SKM-1 (cell line): ENCODE results near the gene PXDC1.

Source experiments
- DNase-seq: peaks from one replicate; lab custom pipeline; 2025; ENCODE audit not compliant: unreplicated experiment; lab: John Stamatoyannopoulos, UW

Gene PXDC1

DNA sequence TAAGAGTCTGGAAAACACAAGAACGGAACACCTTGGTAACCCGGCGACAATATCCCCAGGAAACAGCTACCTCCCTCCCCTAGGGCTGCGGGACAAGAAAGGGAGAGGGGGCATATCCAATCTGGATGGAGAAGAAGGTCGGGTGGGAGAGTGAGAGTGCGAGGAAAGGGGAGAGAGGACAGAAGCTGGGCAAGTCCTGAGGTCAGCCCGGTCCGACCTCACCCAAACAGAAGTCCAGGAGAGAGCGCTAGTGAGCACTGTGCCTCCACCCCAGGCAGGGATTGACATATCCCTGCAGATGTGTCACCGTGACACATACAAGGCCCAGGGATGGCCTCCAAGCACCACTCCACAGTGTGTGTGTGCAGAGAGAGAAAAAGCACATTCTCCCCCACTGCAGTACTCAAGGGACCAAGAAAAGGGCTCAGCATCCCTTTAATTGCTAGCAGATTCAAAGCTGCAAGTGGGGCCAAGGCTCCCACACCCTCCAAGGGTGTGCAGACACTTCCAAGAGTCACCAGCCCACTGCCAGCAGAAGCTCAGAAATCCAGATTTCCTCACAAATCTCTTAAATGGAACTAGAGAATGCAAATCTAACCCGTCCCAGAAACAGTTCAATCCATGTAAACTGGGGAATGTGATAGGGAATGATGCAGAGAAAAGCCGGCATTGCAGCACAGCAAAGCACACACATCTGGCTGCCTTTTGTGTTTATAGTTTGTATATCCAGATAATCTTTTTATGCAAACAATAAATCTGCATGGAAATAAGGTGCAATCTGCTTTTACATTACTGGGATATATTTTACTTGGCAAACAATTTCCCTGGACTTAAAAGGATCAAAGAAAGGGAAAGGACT lies 3.1 kb downstream of the PXDC1 start:
- DNase-seq = peak; percentile 46

DNA sequence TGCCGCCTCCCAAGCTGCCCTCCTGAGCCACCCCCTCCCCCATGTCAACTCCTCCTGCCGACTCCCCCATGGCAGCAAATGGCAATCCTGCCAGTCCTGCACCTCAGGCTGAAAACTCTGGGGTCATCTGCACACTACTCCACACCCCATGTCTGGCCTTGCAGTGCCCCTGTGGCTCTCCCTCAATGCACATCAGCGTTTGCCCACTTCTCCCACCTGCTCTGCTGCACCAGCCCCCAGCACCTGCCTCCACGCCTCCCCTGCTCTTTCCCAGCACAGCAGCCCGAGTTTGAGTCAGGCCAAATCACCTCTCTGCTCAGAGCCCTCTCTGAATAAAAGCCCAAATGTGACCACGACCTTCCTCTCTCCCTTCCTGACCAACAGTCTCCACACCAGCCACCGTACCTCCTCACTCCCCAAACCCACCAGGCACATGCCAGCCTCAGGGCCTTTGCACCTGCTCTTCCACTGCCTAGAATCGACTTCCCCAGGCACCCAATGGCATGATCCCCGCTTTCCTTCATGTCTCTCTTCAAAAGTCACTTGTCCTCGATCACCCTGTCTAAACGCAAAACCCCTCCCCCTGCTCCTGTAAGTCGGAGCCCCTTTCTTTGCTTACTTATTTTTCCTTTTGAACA lies 4.3 kb downstream of the PXDC1 start:
- no peak for DNase-seq

DNA sequence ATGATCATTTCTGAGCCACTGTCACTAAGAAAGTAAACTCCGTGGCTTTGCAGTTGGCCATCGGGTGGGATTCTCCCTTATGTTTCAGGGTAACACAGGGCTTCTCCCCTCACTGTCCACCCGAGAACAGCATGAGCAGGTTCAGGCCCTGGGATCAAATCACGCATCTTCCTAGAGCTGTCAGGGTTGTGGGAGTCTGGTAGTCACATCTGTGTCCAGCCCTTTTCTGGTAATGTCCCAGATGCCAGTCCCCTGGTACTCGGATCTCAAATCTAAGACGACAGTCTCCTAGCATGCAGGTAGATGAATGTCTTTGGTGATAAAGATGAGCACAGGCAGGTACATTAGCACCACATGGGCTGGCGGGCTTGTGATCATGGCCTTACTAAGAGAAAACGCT lies 4.8 kb downstream of the PXDC1 start:
- no peak for DNase-seq

DNA sequence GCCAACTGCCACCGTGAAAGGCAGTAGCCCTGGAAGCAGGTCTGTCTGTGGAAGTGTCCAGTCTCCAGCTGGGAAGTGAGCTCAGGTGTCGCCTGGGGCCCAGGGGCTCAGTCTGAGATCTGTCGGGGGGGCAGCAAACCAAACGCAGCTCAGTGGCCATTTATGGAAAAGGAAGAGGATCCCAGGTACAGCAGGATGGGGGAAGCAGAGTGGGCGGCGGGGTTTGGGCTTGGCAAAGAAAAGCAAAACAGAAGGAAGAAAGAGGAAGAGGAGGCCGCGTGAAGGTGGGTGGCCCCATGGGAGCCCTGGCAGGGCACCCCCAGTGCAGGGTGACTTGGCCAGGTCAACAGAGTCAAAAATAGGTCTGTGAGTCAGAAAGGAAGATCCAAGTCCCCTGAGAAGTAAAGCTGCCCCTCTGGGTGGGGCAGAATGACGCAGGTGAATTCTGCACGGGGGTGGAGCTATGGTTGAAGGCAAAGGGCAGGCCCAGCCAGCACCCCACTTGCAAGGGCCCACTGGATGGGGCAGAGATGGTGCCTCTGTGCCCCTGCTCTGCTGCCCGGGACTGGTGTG lies 5.3 kb downstream of the PXDC1 start:
- DNase-seq = no peak

DNA sequence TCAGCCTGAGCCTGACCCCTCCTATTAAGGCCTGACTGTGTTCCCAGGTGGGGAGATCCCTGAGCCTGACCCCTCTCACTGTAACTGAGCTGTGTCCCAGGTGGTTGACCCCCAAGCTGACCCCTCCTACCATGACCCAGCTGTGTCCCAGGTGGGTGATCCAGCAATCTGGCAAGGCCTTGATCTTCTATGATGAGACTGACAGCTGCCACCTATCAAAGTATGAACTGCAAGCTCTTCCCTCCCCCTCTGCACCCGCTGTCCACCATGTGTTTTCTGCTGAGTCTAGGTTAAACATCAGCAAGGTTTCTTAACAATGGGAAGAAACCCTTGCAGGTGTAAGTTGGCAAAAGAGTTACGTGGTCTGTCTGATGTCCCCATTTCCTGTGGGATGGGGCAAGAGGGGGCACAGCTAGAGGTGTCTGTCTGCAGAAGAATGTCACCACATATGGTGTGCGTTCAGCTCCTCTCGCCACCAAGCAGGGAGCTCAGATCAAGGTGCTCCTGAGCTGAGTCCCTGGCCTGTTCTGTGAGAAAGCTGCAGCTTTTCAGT lies 5.9 kb downstream of the PXDC1 start:
- no peak for DNase-seq

GRCh38 chr6:3744901-3745470 lies 6.5 kb downstream of the PXDC1 start:
- no peak for DNase-seq

GRCh38 chr6:3744211-3744900 lies 7.2 kb downstream of the PXDC1 start:
- DNase-seq = no peak

DNA sequence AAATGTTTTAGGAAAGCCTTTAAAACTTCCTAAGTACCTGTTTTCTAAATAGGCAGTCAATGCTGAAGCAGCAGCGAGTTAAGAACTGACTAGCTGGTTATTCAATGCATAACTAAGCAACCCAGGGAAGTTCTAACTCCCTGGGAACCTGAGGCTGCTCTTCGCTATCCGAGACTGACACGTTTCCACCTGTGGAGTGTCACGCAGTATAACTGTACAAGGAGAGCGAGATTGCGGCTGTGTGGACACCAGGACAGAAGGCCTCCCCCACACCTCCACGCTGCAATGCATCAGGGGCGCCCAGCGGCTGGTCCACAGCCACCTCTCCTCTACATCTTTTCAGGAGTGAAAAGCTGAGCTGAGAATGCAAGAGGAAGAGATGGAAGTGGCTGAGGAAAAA lies 8.0 kb downstream of the PXDC1 start:
- DNase-seq = no peak

GRCh38 chr6:3742426-3743344 lies 8.8 kb downstream of the PXDC1 start:
- DNase-seq = peak; percentile 56

- no peak for DNase-seq
These were observed 9.5 kb downstream of the PXDC1 start for GRCh38 chr6:3742076-3742425.

DNA sequence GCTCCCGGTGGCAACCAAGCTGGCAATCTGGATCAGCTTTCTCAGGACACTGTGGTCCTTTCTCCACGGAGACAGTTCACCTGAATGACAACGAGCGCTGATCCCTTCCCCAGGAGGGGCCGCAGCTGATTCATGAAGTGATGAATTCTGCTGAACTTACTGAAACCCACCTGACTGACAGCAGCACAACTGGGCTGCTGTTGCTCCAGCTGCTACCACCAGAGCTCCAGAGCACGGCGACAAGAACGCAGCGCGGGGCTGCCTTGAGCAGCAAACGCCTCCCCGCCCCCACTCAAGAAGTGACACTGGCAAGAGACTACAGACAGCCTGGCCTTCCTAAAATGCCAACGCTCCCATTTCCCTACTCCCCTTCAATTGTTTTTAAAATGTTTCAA lies 10.0 kb downstream of the PXDC1 start:
- no peak for DNase-seq

DNA sequence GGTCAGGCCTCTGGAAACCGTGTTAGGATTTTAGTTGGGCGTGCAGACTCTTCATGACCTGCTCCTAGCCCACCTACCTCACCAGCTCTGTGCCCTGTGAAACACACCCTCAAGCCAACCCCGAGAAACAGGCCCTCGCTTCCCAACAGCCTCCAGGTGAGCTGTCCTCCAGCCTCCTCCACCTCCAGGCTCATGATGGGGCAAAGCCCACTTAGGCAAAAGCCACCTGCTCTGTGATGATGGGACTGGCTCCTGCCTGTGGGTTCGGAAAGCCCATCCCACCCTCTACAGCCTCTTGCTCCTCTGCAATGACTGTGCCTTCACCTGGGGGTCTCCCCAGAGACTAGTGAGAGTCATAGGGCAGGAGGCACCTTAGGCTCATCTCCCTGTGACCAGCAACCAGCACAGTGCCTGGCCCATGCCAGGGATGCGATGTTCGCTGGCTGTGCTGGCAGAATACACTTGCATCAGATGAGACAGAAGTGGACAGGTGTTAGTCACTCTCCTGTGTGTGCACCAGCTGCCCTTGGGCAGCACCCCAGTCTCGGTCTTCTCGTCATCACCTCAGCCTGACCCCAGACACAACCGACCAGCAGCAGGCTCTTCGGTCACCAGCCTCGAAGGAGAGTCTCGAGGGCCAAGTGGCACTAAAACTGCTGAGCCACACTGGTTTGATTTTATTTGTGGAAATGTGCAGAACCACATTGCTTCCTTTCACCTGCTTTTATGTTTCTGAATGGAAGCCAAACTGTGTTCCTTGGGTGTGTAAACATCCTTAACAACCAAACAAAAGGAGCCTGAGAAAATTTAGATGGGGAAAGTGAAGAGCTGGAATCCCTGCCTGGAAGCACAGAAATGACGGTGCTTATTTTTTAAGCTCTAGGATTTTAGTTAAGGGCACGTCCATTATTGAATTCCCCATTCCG lies 10.7 kb downstream of the PXDC1 start:
- no peak for DNase-seq

GRCh38 chr6:3739311-3739897 lies 12.1 kb downstream of the PXDC1 start:
- no peak for DNase-seq

DNA sequence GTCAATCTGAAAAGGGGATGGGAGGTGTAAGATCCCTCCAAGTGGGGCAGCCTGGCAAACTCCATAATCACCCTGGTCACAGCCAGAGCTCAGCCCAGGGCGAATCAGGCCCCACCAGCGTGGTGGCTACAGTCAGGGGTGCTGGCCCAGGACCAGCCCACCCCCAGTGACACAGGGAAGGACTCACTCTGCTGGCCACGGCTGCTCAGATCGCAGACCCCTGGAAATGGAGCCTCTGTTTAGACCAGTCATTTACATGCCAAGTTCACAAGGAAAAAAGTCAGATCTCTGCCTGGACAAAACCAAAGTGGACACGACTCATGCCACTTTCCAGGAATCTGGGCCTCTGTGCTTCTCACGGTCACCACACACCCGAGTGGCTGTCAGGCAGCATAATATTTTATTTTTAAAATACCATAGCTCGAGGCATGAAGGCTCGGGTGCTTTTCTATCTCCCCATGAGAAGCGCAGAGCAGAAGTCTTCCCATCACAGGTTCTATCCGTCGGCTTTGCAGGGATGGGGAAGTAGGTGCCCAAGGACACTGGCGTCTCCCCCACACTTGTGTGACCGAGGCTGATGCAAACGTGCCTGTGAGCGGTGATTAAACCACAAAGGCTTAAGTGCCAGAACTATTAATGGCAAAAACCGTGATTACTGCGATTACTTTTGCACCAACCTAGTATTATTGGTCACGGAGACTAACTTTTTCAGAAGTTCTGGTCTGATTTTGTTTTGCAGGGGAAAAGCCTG lies 13.0 kb downstream of the PXDC1 start:
- no peak for DNase-seq

DNA sequence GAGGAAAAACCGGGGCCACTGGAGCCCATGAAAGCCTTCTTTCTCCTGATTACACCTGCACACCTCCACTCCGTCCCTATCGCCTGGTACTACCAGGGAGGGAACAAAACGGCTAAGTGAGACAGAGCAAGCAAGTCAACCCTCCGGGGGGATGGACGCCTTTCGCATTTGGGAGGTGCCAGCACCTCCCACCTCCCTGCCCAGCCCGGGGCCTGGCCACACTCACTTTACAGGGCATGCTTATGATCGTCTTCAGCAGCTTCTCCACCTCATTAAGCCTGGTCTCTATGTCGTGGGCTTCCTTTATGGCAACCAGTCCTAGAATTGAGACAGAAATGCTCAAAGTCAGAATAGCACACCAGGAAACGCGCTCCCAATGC lies 13.7 kb downstream of the PXDC1 start:
- no peak for DNase-seq

DNA sequence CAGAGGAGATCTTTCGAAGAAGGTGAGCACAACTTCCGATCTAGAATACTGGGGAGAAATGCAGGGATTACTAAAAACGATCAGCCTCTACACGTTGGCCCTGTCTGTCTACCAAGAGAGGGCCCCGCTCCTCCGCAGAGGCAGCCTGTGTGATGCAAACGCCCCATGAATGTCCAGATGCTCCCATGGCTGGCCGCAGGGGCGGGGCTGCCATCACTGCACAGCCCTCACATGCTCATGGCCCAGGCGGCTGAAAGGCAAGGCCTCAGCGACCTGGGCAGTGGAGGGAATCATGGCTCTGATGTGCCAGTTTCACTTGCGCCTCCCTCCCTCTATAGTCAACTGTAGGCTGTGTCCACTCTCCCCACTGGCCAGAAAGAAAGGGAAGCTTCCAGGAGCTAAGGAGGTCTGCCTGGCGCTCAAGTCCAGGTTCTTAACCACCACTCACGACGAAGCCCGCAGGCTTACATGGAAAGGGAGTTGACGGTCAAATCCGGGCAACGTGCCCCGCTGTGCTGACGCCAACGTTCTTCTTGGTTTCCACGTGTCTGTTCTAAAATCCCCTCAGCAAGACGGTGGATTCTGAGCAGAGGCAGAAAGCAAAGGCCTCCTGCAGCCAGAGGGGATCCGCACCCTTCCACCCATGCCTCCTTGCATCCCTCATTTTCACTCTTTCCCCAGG lies 14.2 kb downstream of the PXDC1 start:
- no peak for DNase-seq

GRCh38 chr6:3735029-3735605 lies 16.4 kb downstream of the PXDC1 start:
- no peak for DNase-seq
